Lung (tissue), 12 donors: ENCODE data around the gene PSRC1. TPM values are rescaled to one million over a fixed set of nuclear protein-coding genes. Genes with fewer than 3 reads are reported as not detected.

ENCODE experiments used
- ATAC-seq: fragments of 200-7000 bp; cut with Tn5 transposase; one replicate; pipeline ENCODE4 v1.9.1; 2020; ENCODE audit warnings: moderate number of reproducible peaks; ENCODE audit not compliant: insufficient read depth, low FRiP score
- DNase-seq, 3 donors: peaks; one replicate each; pipeline ENCODE4 v3.0.0-alpha.2; 2013 to 2017
- H3K27ac ChIP-seq, 2 donors: one replicate each; pipeline ENCODE4 v1.5.1; 2013; ENCODE audit warnings: mild to moderate bottlenecking in 2 of 2, moderate library complexity in 2 of 2, control low read depth in 1 of 2, inconsistent platforms in 1 of 2, low read depth in 1 of 2, low read length in 1 of 2
- H3K27me3 ChIP-seq, 3 donors: one replicate each; pipeline ENCODE4 v1.5.1; 2013; ENCODE audit warnings: low read length in 2 of 3; ENCODE audit not compliant: control insufficient read depth in 3 of 3, insufficient read depth in 3 of 3
- H3K36me3 ChIP-seq, 4 donors: one replicate each; pipeline ENCODE4 v1.5.1; 2013; ENCODE audit warnings: low read length in 4 of 4, mild to moderate bottlenecking in 1 of 4, moderate library complexity in 1 of 4; ENCODE audit not compliant: control insufficient read depth in 4 of 4, insufficient read depth in 4 of 4
- H3K4me1 ChIP-seq, 5 donors: one replicate each; pipeline ENCODE4 v1.5.1; 2013; ENCODE audit warnings: low read length in 5 of 5, mild to moderate bottlenecking in 2 of 5, moderate library complexity in 1 of 5; ENCODE audit not compliant: control insufficient read depth in 5 of 5, insufficient read depth in 5 of 5
- H3K4me3 ChIP-seq: one replicate; pipeline ENCODE4 v1.5.1; 2013; ENCODE audit warnings: mild to moderate bottlenecking, control low read depth, moderate library complexity
- H3K9ac ChIP-seq, 2 donors: one replicate each; pipeline ENCODE4 v1.5.1; 2013; ENCODE audit warnings: low read length in 2 of 2, control low read depth in 1 of 2; ENCODE audit not compliant: insufficient read depth in 1 of 2
- H3K9me3 ChIP-seq, 4 donors: one replicate each; pipeline ENCODE4 v1.5.1; 2013; ENCODE audit warnings: low read length in 3 of 4, mild to moderate bottlenecking in 1 of 4, moderate library complexity in 1 of 4; ENCODE audit not compliant: control insufficient read depth in 4 of 4, insufficient read depth in 3 of 4
- whole genome bisulfite sequencing, 2 donors: extraction: QIAGEN DNeasy Blood & Tissue Kit; methylation state at CpG; one replicate each; pipeline ENCODE4 v1.1.7; 2013; 5-methylcytosine and 5-hydroxymethylcytosine counted together
- polyA plus RNA-seq, 2 donors: library from polyadenylated mRNA; stranded (reverse); fragments of 200-250 nt; gene quantifications; one replicate each; pipeline ENCODE4 v1.2.1, GENCODE V29; 2013
- total RNA-seq, 2 donors: library from RNA; depleted of rRNA in 1 of 2; stranded (reverse); fragments of >200 nt in 1 of 2; gene quantifications; one replicate each; pipeline ENCODE4 v1.2.1, GENCODE V29; 2014 to 2021
- TF ChIP-seq, protein P1 (sequence below): IDR thresholded peaks from 2 replicates; pipeline ENCODE4 v1.5.1; 2012; ENCODE audit warnings: mild to moderate bottlenecking; ENCODE audit errors: control extremely low read depth, extremely low read depth
- donor health status: control.
- donor health status: control.
- donor health status: Bipolar disorder and iron deficiency.
- donor health status: healthy.
- donor health status: DM: yes; HTN: yes; CAD: no.

Gene PSRC1
- total and polyA plus RNA-seq, 4 donors: 2.7 to 4.9 (median 4.8) TPM

- TF ChIP-seq, protein P1, sequence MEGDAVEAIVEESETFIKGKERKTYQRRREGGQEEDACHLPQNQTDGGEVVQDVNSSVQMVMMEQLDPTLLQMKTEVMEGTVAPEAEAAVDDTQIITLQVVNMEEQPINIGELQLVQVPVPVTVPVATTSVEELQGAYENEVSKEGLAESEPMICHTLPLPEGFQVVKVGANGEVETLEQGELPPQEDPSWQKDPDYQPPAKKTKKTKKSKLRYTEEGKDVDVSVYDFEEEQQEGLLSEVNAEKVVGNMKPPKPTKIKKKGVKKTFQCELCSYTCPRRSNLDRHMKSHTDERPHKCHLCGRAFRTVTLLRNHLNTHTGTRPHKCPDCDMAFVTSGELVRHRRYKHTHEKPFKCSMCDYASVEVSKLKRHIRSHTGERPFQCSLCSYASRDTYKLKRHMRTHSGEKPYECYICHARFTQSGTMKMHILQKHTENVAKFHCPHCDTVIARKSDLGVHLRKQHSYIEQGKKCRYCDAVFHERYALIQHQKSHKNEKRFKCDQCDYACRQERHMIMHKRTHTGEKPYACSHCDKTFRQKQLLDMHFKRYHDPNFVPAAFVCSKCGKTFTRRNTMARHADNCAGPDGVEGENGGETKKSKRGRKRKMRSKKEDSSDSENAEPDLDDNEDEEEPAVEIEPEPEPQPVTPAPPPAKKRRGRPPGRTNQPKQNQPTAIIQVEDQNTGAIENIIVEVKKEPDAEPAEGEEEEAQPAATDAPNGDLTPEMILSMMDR: no peak
- DNase-seq: no peak
- Histone ChIP-seq H3K4me1 (peaks cover 0 to 2% (median 0%) of the 10 kb centered on the region in 5 donors), H3K9me3 (no peaks in the 10 kb centered on the region), H3K27ac (no peak overlapping the region), H3K27me3 (no peaks in the 10 kb centered on the region), H3K4me3 (no peak overlapping the region), H3K36me3 (peaks cover 0 to 6% (median 2%) of the 10 kb centered on the region in 4 donors), H3K9ac (no peak overlapping the region)
- 71% methylated on average over 12 of the region's 12 CpGs for WGBS, 2 donors
- ATAC-seq: no peak
Observed at GRCh38 chr1:109263234-109263596, 19.7 kb downstream of the PSRC1 start.

DNA sequence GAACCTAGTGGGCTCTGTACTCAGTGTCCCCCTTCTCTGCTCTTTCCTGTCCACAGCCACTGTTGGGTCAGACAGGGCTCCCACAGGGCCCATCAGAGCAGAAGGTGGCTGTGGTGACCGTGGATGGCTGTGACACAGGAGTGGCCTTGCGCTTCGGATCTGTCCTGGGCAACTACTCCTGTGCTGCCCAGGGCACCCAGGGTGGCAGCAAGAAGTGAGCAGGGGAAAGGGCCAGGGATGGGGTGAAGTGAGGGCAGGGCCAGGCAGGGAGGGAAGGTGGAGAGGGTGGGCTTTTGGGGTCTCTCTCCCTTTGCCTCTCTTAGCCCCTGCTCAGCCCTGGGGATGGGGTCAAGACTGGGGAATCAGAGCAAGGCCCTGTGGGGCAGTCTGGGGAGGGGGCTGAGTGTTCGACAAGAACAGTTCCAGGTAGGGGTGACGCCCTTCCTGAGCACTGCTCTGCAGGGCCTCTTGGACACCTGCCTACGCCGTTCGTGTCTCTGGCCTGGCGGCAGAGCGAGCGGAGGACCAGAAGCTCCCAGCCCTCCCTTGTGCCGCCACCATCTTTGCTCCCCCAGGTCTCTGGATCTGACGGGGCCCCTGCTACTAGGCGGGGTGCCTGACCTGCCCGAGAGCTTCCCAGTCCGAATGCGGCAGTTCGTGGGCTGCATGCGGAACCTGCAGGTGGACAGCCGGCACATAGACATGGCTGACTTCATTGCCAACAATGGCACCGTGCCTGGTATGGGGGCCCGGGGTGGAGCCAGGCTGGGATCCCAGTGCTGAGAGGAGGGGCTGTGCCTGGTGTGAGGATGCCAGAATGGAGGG is 20.5 kb downstream of the PSRC1 start:
- ATAC-seq (no peak), DNase-seq (no peak)
- Histone ChIP-seq H3K27ac (no peak overlapping the region), H3K36me3 (peaks cover 0 to 6% (median 2%) of the 10 kb centered on the region in 4 donors), H3K4me3 (no peak overlapping the region), H3K4me1 (peaks cover 0 to 2% (median 0%) of the 10 kb centered on the region in 5 donors), H3K9ac (no peak overlapping the region), H3K27me3 (no peaks in the 10 kb centered on the region), H3K9me3 (no peaks in the 10 kb centered on the region)
- TF ChIP-seq, protein P1: no peak
- 89 to 94% methylated on average over 22 of the region's 22 CpGs for WGBS, 2 donors

DNA sequence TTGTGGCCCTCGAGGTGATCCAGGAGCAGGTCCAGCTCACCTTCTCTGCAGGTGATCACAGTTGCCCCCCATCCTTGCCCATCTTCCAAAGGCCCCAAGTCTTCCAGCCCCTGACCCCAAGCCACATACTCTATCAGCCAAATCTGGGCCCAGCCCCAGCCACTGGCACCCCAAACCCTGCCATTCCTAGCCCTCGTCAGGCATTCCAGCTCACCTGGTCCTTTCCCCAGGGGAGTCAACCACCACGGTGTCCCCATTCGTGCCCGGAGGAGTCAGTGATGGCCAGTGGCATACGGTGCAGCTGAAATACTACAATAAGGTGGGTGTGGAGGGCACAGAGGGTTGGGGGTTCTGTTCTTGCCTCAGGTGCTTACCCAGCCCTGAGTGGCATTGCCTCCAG is 21.4 kb downstream of the PSRC1 start:
- no peak overlapping the region for H3K27ac ChIP-seq
- H3K36me3 ChIP-seq: peaks cover 0 to 6% (median 2%) of the 10 kb centered on the region in 4 donors
- DNase-seq: no peak
- no peak overlapping the region for H3K9ac ChIP-seq
- H3K9me3 ChIP-seq: no peaks in the 10 kb centered on the region
- H3K4me1 ChIP-seq: peaks cover 0 to 2% (median 0%) of the 10 kb centered on the region in 5 donors
- no peak for ATAC-seq
- 92 to 94% methylated on average over 6 of the region's 6 CpGs for WGBS, 2 donors
- H3K27me3 ChIP-seq: no peaks in the 10 kb centered on the region
- no peak overlapping the region for H3K4me3 ChIP-seq
- TF ChIP-seq, protein P1: no peak
